SK-N-SH treated with all-trans-retinoic acid at 6 μM for 48 hours (cell line): ENCODE results near the gene AASS.

Experiments
- ATAC-seq: fragments of 200-7000 bp; cut with Tn5 transposase; 3 replicates; pipeline ENCODE4 v1.9.1; 2020; ENCODE audit warnings: mild to moderate bottlenecking, moderate library complexity
- ARNTL ChIP-seq: fragments of 450-650 bp; formaldehyde crosslinking; IDR thresholded peaks from 2 replicates; pipeline ENCODE4 v1.5.0; 2020; ENCODE audit warnings: low read depth, mild to moderate bottlenecking, moderate library complexity, borderline replicate concordance
- BACH2 ChIP-seq: fragments of 250-450 bp; sonication (Bioruptor Pico); IDR thresholded peaks from 2 replicates; pipeline ENCODE4 v1.9.0; 2021; ENCODE audit warnings: mild to moderate bottlenecking, borderline replicate concordance
- CSDC2 ChIP-seq: fragments of 250-450 bp; sonication (Bioruptor Pico); IDR thresholded peaks from 2 replicates; pipeline ENCODE4 v1.5.0; 2020; ENCODE audit warnings: mild to moderate bottlenecking, moderate library complexity
- ESRRG ChIP-seq: fragments of 250-450 bp; sonication (Bioruptor Pico); IDR thresholded peaks from 2 replicates; pipeline ENCODE4 v1.6.1; 2021; ENCODE audit warnings: mild to moderate bottlenecking
- OSR1 ChIP-seq: fragments of 250-450 bp; sonication (Bioruptor Pico); IDR thresholded peaks from 2 replicates; pipeline ENCODE4 v1.8.0; 2022; ENCODE audit warnings: moderate library complexity, mild to moderate bottlenecking, inconsistent platforms
- PPARA ChIP-seq: fragments of 250-450 bp; sonication (Bioruptor Pico); IDR thresholded peaks from 2 replicates; pipeline ENCODE4 v1.5.0; 2020; ENCODE audit warnings: mild to moderate bottlenecking, borderline replicate concordance
- RARB ChIP-seq: fragments of 250-450 bp; sonication (Bioruptor Pico); IDR thresholded peaks from 2 replicates; pipeline ENCODE4 v1.8.0; 2021; ENCODE audit warnings: mild to moderate bottlenecking, moderate library complexity
- SNAI2 ChIP-seq: fragments of 250-450 bp; sonication (Bioruptor Pico); IDR thresholded peaks from 2 replicates; pipeline ENCODE4 v1.5.0; 2020; ENCODE audit warnings: mild to moderate bottlenecking, moderate library complexity
- TCF4 ChIP-seq: fragments of 250-450 bp; sonication (Bioruptor Pico); IDR thresholded peaks from 2 replicates; pipeline ENCODE4 v1.8.0; 2021; ENCODE audit warnings: mild to moderate bottlenecking, moderate library complexity, borderline replicate concordance
- TOX ChIP-seq: fragments of 250-450 bp; sonication (Bioruptor Pico); IDR thresholded peaks from 2 replicates; pipeline ENCODE4 v1.8.0; 2021; ENCODE audit warnings: mild to moderate bottlenecking, moderate library complexity, borderline replicate concordance
- ZC3H10 ChIP-seq: fragments of 250-450 bp; sonication (Bioruptor Pico); IDR thresholded peaks from 2 replicates; pipeline ENCODE4 v1.5.1; 2021; ENCODE audit warnings: mild to moderate bottlenecking, moderate library complexity
- ZFP3 ChIP-seq: fragments of 250-450 bp; sonication (Bioruptor Pico); IDR thresholded peaks from 2 replicates; pipeline ENCODE4 v1.5.0; 2020; ENCODE audit warnings: mild to moderate bottlenecking, moderate library complexity
- ZFP30 ChIP-seq: fragments of 450-650 bp; formaldehyde crosslinking; IDR thresholded peaks from 2 replicates; pipeline ENCODE4 v1.5.0; 2022; ENCODE audit warnings: mild to moderate bottlenecking, moderate library complexity
- ZNF565 ChIP-seq: fragments of 450-650 bp; formaldehyde crosslinking; conservative IDR thresholded peaks from 2 replicates; pipeline ENCODE4 v1.5.0; 2020; ENCODE audit warnings: low read depth, mild to moderate bottlenecking, moderate library complexity
- ZNF8 ChIP-seq: fragments of 450-650 bp; formaldehyde crosslinking; IDR thresholded peaks from 2 replicates; pipeline ENCODE4 v1.5.0; 2020; ENCODE audit warnings: mild to moderate bottlenecking, moderate library complexity
- TF ChIP-seq, protein P1 (sequence below): fragments of 250-450 bp; sonication (Bioruptor Pico); IDR thresholded peaks from 2 replicates; pipeline ENCODE4 v1.8.0; 2021; ENCODE audit warnings: low read depth, mild to moderate bottlenecking, moderate library complexity, borderline replicate concordance
- TF ChIP-seq, protein P2 (sequence below): fragments of 250-450 bp; sonication (Bioruptor Pico); IDR thresholded peaks from 2 replicates; pipeline ENCODE4 v1.5.1; 2020; ENCODE audit warnings: low read depth, mild to moderate bottlenecking, moderate library complexity
- TF ChIP-seq, protein P3 (sequence below): fragments of 250-450 bp; sonication (Bioruptor Pico); IDR thresholded peaks from 2 replicates; pipeline ENCODE4 v1.5.0; 2020; ENCODE audit warnings: mild to moderate bottlenecking, moderate library complexity
- TF ChIP-seq, protein P4 (sequence below): fragments of 250-450 bp; sonication (Bioruptor Pico); IDR thresholded peaks from 2 replicates; pipeline ENCODE4 v1.8.0; 2020; ENCODE audit warnings: mild to moderate bottlenecking, moderate library complexity, borderline replicate concordance
- TF ChIP-seq, protein P5 (sequence below): fragments of 250-450 bp; sonication (Bioruptor Pico); IDR thresholded peaks from 2 replicates; pipeline ENCODE4 v1.5.1; 2021; ENCODE audit warnings: mild to moderate bottlenecking, moderate library complexity

The AASS gene

DNA sequence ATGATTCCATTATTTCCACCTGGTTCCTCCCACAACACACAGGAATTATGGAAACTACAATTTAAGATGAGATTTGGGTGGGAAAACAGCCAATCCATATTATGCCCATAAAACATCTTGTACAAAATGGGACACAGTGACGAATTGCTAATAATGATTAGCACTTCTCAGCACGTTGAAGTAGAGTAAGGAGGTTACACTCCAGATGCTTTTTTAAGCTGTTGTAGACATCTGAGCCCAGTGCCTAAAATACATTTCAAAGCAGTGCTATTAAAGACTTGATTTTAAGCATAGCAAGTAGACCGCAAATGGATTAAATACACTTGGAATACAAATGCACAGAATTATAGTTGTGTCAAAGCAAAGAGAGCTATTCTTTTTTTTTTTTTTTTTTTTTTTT lies 105.9 kb downstream of the AASS start:
- TF ChIP-seq ZNF8 (CRISPR knock-in tag) (no peak), ZFP30 (no peak), OSR1 (CRISPR knock-in tag) (no peak), BACH2 (CRISPR knock-in tag) (no peak), TCF4 (CRISPR knock-in tag) (no peak), ZFP3 (CRISPR knock-in tag) (no peak), SNAI2 (CRISPR knock-in tag) (no peak), ZNF565 (CRISPR knock-in tag) (no peak), TOX (CRISPR knock-in tag) (no peak), PPARA (CRISPR knock-in tag) (no peak)
- TF ChIP-seq, protein P1, sequence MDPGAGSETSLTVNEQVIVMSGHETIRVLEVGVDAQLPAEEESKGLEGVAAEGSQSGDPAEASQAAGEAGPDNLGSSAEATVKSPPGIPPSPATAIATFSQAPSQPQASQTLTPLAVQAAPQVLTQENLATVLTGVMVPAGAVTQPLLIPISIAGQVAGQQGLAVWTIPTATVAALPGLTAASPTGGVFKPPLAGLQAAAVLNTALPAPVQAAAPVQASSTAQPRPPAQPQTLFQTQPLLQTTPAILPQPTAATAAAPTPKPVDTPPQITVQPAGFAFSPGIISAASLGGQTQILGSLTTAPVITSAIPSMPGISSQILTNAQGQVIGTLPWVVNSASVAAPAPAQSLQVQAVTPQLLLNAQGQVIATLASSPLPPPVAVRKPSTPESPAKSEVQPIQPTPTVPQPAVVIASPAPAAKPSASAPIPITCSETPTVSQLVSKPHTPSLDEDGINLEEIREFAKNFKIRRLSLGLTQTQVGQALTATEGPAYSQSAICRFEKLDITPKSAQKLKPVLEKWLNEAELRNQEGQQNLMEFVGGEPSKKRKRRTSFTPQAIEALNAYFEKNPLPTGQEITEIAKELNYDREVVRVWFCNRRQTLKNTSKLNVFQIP (CRISPR knock-in tag), result no peak
- TF ChIP-seq, protein P2, sequence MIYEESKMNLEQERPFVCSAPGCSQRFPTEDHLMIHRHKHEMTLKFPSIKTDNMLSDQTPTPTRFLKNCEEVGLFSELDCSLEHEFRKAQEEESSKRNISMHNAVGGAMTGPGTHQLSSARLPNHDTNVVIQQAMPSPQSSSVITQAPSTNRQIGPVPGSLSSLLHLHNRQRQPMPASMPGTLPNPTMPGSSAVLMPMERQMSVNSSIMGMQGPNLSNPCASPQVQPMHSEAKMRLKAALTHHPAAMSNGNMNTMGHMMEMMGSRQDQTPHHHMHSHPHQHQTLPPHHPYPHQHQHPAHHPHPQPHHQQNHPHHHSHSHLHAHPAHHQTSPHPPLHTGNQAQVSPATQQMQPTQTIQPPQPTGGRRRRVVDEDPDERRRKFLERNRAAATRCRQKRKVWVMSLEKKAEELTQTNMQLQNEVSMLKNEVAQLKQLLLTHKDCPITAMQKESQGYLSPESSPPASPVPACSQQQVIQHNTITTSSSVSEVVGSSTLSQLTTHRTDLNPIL (CRISPR knock-in tag), result no peak
- TF ChIP-seq, protein P3, sequence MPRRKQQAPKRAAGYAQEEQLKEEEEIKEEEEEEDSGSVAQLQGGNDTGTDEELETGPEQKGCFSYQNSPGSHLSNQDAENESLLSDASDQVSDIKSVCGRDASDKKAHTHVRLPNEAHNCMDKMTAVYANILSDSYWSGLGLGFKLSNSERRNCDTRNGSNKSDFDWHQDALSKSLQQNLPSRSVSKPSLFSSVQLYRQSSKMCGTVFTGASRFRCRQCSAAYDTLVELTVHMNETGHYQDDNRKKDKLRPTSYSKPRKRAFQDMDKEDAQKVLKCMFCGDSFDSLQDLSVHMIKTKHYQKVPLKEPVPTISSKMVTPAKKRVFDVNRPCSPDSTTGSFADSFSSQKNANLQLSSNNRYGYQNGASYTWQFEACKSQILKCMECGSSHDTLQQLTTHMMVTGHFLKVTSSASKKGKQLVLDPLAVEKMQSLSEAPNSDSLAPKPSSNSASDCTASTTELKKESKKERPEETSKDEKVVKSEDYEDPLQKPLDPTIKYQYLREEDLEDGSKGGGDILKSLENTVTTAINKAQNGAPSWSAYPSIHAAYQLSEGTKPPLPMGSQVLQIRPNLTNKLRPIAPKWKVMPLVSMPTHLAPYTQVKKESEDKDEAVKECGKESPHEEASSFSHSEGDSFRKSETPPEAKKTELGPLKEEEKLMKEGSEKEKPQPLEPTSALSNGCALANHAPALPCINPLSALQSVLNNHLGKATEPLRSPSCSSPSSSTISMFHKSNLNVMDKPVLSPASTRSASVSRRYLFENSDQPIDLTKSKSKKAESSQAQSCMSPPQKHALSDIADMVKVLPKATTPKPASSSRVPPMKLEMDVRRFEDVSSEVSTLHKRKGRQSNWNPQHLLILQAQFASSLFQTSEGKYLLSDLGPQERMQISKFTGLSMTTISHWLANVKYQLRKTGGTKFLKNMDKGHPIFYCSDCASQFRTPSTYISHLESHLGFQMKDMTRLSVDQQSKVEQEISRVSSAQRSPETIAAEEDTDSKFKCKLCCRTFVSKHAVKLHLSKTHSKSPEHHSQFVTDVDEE, result no peak
- TF ChIP-seq, protein P4, sequence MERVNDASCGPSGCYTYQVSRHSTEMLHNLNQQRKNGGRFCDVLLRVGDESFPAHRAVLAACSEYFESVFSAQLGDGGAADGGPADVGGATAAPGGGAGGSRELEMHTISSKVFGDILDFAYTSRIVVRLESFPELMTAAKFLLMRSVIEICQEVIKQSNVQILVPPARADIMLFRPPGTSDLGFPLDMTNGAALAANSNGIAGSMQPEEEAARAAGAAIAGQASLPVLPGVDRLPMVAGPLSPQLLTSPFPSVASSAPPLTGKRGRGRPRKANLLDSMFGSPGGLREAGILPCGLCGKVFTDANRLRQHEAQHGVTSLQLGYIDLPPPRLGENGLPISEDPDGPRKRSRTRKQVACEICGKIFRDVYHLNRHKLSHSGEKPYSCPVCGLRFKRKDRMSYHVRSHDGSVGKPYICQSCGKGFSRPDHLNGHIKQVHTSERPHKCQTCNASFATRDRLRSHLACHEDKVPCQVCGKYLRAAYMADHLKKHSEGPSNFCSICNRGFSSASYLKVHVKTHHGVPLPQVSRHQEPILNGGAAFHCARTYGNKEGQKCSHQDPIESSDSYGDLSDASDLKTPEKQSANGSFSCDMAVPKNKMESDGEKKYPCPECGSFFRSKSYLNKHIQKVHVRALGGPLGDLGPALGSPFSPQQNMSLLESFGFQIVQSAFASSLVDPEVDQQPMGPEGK (CRISPR knock-in tag), result no peak
- ATAC-seq, result no peak

DNA sequence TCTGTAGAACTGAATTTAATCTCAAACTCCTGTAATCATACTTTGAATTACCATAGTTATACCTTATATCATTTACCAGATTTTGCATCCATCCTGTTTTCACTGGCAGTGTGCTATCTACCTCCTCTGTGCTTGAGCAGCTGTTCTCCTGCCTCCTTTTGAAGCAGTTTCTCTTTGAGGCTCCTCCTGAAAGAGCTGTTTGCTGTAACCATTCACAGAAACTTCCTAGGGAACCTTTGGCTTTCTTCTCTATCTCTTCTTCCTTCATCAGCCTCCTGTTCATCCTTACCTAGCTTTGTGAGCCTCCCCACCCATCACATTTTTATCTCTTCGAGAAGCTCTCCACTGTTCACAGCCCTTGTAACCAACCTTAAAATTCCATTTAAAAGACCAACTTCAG lies 108.2 kb downstream of the AASS start:
- TF ChIP-seq ESRRG, result no peak
- TF ChIP-seq ZFP30, result no peak
- TF ChIP-seq, protein P4 (CRISPR knock-in tag), result no peak
- TF ChIP-seq BACH2 (CRISPR knock-in tag), result no peak
- TF ChIP-seq RARB, result no peak
- no peak for TF ChIP-seq CSDC2
- no peak for TF ChIP-seq ZC3H10
- no peak for TF ChIP-seq ARNTL (CRISPR knock-in tag)
- TF ChIP-seq, protein P1 (CRISPR knock-in tag), result no peak
- no peak for TF ChIP-seq SNAI2 (CRISPR knock-in tag)
- TF ChIP-seq ZFP3 (CRISPR knock-in tag), result no peak
- TF ChIP-seq, protein P5, sequence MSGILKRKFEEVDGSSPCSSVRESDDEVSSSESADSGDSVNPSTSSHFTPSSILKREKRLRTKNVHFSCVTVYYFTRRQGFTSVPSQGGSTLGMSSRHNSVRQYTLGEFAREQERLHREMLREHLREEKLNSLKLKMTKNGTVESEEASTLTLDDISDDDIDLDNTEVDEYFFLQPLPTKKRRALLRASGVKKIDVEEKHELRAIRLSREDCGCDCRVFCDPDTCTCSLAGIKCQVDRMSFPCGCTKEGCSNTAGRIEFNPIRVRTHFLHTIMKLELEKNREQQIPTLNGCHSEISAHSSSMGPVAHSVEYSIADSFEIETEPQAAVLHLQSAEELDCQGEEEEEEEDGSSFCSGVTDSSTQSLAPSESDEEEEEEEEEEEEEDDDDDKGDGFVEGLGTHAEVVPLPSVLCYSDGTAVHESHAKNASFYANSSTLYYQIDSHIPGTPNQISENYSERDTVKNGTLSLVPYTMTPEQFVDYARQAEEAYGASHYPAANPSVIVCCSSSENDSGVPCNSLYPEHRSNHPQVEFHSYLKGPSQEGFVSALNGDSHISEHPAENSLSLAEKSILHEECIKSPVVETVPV, result no peak
- TF ChIP-seq, protein P2 (CRISPR knock-in tag), result no peak
- no peak for TF ChIP-seq OSR1 (CRISPR knock-in tag)
- TF ChIP-seq, protein P3, result no peak
- TF ChIP-seq TCF4 (CRISPR knock-in tag), result no peak
- no peak for ATAC-seq
